Right renal cortex interstitium (tissue), 3 donors: Measurements from ENCODE around the gene BCKDHB. TPM values are rescaled to one million over a fixed set of nuclear protein-coding genes. Genes with fewer than 3 reads are reported as not detected.
"Not testable (repeated sequence)": the region's sequence is repeated elsewhere in the genome, so short reads cannot be mapped to it uniquely, and the experiment has no call there.

ENCODE experiments used
- DNase-seq, 3 donors: peaks; one replicate each; pipeline ENCODE4 v3.0.0-alpha.2; 2013; ENCODE audit warnings: low read depth in 3 of 3, low spot score in 2 of 3
- polyA plus RNA-seq, 3 donors: library from polyadenylated mRNA; unstranded; fragments of 120-200 nt; gene quantifications; one replicate each; pipeline ENCODE4 v1.2.1, GENCODE V29; 2013; ENCODE audit not compliant: insufficient read length in 3 of 3

Gene BCKDHB
- polyA plus RNA-seq: 10 to 100 TPM; 29.7 to 33.9 (median 32.2) TPM

DNA sequence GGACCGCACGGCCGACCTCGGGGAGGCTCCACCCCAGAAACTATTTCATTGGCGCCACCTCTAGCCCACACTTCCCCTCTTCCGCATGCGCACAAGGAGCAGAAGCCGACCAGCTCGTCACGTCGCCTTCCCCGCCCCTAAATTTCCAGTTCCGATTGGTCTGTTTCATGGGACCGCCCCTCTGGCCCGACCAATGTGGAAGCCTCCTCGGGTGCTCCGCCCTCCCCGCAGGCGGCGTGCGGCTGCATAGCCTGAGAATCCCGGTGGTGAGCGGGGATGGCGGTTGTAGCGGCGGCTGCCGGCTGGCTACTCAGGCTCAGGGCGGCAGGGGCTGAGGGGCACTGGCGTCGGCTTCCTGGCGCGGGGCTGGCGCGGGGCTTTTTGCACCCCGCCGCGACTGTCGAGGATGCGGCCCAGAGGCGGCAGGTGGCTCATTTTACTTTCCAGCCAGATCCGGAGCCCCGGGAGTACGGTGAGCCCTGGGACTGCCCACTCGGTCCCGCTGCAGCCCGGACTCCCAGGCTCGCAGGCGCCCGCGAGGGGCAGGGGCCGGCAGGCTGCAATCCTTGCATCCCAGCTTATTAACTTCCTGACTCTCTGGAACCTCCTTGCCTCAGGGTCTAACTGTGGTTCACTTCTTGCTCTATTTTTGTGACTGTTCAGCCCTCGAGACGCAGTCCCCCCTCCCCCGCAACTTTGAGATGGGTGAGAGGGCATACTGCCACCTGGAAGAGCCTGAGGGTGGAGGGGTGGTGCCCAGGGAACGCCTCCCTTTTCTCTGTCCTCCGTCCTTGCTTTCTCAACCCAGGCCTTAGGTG, at the start of gene BCKDHB:
Gene BCKDHB (plus strand): TSS at position 254 of the 818 bp plus-strand sequence. CDS start 23 bp downstream, at position 277.
- peak; percentile 95 to 98 (median 95) for DNase-seq

DNA sequence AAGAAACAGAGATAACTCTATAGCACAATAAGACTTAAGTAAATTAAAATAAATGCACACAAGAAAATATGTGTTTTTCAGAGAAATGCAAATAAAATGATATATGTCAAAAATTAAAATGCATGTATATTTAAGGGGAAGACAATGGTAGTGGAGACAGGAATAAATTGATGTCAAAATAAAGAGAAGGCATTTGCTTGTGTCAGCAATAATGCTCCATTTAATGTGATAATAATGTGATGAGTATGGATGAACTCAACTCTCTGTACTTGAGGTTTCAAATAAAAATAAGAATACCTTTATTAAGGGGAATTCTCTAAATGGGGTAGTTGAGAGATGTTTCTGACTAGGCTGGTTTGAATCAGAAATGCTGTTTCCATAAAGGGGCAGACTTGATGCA, 45.7 kb upstream of the BCKDHB start:
- no peak for DNase-seq

DNA sequence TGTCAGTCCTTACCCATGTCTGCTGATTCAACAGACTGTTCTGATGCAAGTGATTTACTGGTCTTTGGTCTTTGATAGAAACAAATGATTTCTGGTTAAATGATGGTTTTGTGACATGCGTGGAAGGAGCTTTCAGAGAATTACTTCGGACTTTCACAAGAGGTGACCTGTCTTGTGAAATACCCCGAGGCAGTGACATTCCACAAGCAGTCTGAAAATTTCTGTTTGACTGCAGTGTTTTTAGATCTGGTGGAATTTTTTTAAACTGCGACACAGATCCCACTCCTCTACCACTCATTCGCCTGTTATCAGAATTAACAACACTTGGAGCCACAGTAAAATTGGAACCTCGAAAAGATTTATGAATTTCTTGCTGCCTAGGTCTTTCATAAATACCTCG, 38.3 kb upstream of the BCKDHB start:
- DNase-seq: not testable (repeated sequence)

DNA sequence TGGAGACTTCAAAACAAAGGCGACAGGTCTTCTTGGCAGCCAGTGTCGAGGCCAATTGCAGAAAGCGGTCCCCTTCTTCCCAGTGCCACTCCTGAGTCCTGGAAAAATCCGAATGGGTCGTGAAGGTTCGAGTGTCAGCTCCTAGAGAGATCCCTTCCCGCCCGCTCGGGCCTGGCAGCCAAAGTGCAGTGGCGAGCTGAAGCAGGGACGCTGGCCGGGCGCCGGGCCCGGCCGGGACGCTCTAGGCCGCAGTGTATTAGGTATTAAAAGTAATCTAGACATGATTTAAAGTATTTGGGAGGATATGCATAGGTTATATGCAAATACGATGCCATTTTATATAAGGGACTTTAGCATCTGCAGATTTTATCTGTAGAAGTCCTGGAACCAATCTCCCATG, 36.0 kb upstream of the BCKDHB start:
- DNase-seq: not testable (repeated sequence)

DNA sequence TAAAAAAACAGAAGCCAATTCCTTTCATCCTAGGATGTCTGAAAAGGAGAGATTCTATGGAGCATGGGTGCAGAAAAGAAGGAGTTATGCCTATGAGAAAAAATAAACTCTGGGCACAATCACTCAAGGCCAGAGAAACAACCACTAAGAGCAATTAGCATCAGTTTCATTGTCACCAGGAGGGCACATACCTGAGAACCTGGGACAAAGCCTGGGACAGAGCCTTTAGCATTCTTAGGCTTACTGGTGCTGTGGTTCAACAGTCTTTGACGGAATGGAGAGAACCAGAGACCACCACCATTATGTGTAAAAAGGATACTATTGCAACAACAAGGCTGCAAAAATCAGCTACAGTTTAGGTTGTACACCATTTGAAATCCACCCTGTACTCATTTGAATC, 29.4 kb upstream of the BCKDHB start:
- no peak for DNase-seq

DNA sequence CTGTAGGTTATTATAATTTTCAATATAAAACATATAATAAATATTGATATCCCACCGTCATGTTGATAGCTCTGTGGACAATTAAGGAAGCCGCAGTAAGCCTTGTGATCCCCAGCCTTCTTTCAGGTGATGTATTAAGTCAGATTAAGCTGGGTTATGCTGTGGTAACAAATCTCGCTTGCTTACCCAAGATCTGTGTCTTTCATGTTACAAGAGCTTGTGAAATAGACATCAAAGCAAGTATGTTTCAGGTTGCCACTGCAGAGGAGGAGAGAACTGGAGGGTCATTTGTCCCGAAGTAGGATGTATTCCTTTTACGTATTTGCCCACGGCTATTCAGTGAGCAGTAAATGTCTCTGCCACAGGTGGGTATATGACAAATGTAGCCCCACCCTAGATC, 17.8 kb upstream of the BCKDHB start:
- no peak for DNase-seq

DNA sequence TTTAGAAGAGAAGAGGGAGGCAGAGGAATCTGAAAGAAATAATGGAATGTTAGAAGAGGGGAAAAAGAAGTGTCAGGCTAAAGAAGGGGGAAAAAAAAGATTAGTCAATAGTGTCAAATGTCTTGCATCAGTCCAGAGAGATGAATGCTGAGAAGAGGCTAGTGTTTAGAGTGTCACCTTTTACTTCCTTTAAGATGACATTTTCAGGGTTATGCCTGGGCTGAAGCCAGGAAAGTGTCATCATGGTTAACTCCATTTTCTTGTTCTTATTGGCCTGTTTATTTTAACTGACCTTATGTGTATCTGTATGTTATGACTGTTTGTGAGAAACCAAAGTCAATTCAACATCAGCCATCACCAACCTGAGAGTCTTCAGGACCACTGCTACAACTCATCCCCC, 15.0 kb upstream of the BCKDHB start:
- no peak for DNase-seq

DNA sequence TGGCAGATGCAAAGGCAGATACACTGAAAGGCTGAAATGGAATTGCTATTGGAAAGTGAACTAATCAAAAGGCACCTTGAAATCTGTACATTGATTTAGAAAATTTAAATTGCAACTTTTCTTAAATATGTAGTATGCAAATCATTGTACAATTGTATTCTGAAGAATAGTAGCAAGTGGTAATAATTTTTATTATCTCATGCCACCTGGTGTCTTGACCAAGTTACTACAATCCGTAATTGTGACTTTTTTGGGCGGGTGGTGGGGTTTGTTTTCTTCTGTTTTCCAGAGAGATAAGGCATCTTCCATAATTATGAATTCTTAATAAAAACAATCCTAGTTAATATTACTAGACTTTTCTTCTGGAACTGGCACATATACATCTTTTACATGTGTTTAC, 12.5 kb upstream of the BCKDHB start:
- DNase-seq: no peak

DNA sequence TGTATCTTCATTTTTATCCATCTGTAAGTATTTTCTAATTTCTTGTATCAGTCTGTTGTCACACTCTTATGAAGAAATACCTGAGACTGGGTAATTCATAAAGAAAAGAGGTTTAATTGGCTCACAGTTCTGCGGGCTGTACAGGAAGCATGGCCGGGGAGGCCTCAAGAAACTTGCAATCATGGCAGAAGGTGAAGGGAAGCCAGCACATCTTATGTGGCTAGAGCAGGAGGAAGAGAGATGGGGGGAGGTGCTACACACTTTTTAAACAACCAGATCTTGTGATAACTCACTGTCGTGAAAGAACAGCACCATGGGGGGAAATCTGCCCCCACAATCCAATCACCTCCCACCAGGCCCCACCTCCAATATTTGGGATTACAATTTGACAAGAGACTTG, 10.9 kb upstream of the BCKDHB start:
- no peak for DNase-seq

DNA sequence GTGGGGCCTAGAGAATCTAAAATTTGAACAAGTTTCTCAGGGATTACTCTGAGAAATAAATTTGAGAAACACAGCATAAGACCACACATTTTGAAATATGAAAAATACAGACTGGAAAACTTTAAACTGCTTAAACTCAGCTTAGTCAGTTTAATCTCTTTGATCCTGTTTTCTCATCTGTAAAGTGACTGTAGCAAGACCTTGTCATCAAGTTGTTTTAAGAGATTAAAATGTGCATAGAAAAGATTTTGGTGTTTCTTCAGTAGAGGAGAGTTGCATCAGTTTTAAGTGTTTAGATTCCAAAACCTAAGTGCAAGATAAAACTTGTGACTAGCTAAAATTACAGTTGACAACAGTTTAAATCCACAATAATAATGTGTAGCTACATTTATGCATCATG, 8.1 kb upstream of the BCKDHB start:
- DNase-seq: no peak

DNA sequence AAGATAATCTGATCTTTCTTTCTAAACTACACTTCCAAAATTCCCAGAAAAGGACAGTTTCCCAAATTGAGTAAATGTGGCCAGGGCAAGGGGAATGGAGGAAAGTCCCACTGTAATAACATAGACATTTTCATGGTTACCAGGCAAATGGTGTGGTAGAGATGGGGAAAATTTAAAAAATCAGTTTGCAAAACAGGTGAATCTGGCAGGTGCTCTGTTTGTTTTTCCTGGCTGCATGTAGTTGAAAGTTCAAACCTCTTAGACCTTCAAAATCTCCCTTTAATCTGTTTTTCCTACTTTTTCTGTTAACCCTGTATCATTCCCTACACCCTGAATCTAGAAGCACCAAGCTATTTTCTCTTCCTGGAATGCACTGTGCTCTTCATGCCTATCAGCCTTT, 2.0 kb upstream of the BCKDHB start:
- DNase-seq: no peak

DNA sequence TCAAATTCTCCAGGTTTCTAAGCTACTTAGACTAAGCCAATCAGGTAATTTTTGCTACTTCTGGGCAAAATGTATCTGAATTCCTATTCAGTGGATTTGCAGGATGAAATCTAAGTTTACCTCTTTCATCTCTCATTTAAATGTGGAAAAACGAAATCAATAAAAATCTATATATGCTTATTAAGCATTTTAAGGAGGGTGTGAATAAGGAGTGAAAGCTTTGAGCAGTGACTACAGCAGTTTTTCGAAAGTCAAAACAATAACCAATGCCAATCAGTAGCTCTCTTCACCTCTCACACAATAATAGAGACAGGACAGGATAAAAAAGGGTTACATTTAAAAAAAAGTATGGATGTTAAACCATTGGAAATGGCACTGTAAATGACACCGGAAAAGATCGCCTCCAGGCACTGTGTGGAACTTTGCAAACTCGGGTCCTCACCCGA, 476 bp upstream of the BCKDHB start:
- DNase-seq: no peak

DNA sequence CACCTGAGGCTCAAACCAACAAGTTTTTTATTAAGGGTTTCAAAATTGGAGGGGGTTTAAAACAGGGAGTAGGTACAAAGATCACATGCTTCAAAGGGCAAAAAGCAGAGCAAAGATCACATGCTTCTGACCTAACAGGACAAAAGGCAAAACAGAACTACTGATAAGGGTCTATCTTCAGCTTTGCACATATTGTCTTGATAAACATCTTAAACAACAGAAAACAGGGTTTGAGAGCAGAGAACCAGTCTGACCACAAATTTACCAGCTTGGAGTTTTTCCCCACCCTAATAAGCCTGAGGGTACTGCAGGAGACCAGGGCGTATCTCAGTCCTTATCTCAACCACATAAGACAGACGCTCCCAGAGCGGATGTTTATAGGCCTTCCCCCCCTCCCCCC, 16.1 kb downstream of the BCKDHB start:
- not testable (repeated sequence) for DNase-seq

DNA sequence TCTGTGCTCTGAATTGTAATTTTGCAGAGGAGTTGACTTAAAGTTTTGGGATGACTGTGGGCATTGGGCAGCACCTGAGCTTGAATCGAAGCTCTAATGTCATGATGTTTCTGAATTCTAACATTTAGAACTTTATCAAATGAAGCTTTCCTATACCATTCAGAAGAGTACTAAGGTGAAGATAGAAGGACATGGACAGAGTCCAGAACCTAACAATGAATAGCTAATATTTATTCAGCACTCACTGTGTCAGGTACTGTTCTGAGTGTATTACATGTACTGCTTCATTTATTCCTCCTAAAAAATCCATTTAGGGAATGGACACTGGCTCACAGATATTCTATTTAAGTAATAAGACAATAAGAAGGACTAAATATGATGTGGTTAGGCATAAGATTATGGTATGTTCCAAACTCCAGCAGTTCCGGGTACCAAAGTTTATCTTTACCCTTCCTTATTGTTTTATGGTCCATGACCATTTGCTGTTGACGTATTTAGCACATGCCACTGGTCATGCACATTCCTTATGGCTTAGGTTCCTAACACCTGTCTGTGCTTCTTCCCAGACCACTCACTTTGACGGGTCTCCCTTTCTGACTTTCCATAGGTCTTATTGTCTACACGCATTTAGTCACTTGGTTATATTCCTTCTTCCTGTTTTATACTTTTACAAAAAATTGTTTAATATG, 20.3 kb downstream of the BCKDHB start:
- DNase-seq: no peak

DNA sequence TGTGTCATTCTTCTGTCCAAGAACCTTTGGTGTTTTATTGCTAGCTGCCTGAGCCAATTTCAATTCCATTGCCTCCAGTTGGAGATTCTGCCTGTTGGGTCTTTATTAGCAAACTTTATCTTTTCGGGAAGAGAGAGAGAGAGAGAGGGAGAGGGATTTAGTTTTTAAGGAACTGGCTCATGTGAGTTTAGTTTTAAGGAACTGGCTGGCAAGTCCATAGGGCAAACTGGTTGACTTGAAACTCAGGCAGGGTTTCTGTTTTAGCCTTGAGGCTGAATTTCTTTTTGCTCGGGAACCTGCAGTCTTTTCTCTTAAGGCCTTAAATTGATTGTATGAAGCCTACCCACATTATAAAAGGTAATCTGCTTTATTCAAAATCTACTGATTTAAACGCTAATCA, 23.0 kb downstream of the BCKDHB start:
- DNase-seq: no peak

DNA sequence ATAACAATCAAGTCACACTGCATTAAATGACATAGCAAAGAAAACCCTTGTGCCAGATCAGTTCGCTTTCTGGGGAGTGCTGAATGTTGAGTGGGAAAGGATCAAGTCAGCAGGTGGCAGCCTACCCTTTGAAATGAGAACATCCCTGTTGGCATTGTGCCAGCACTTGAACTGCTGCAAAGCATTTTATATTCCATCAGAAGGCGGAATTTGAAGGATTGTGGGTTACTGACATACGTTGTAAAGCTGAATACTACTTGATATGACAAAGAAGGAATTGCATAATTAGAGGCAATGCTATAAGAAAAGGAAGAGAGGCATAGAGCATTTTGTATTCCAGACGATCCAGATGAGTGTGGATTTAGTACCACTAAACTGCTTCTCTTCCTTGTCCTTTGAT, 26.5 kb downstream of the BCKDHB start:
- DNase-seq: peak; percentile 13 to 33 (median 19)

DNA sequence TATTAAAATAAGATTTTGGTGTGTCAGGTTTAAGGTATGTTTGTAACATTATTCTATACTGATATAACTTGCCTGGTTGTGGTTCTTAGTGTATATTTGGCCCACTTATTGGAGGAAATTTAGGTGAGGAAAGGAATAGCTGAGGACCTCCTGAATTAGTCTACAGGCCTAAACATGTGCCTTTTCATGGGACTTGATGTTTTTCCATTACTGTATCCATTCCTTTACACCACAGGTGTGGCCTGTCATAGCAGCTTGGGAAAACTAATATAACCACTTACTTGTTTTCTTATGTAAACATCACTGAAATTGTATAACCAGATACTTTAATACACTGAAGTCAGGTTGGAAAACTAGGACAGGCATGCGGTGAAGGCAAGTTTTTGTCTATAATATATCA, 27.6 kb downstream of the BCKDHB start:
- DNase-seq: no peak

DNA sequence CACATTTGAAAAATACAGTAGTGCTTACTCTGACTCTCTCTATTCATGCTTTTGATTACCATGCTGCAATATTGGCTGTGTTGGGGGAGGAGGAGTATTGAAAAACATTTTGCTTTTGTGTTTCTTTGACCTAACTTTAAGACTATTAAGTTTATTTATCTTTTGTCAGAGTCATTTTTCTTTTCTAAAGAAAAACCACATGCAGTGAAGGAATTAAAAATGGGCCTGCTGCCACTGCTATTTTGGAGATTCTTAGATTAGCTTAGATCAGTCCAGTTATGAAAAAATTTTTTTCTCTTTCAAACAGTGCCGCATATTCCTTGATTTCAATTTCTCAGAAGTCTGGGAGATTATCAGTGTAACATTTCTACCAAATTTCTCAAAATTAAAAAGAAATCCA, 36.1 kb downstream of the BCKDHB start:
- no peak for DNase-seq

DNA sequence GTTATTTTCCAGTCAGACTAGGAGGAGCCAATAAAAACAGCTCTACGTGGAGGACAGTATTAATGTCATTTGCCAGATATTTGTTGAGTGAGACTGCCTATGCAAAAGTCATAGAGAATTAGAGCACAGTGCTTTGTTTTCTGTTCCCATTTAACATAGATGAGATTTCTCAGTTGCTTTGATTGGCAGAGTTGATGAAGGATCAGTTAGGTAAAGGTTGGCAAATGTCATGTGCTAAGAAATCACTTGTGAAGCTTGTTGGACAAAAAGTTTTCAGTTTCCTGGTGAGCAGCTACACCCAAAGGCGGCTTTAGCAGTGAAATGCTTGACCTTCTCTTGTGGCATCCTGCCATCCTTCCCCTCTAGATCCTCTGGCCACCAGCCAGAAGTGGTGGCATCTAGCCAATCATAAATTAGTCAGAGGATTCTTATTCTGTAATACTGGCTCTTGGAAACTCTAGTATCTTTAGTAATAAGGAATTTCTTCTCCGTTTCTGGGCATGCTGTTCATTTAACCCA, 37.0 kb downstream of the BCKDHB start:
- no peak for DNase-seq

DNA sequence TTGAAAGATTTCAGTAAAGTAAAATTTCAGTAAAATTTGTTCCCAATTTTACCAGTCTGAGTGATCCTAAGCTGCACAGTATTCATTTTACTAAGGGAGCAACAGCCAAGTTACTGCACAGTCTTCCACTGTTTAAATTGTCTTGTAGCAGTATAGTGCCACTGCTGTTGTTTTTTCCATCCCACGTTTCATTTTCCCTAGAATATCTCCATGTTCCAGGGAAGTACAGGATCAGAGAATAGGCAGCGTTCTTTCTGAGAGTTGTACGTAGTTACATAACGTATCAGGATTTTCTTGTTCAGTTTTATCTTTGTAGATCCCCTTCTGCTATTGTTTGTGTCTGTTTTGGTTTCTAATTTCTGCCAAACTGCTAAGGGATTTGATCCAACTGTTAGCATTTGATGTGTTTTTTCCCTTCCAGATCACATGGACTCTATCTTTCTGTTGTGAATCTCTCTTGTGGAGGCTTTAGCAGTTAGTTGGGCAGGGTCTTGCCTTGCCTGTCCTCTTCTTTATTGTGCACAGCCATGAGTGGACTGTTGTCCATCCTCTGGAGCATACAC, 38.4 kb downstream of the BCKDHB start:
- no peak for DNase-seq

DNA sequence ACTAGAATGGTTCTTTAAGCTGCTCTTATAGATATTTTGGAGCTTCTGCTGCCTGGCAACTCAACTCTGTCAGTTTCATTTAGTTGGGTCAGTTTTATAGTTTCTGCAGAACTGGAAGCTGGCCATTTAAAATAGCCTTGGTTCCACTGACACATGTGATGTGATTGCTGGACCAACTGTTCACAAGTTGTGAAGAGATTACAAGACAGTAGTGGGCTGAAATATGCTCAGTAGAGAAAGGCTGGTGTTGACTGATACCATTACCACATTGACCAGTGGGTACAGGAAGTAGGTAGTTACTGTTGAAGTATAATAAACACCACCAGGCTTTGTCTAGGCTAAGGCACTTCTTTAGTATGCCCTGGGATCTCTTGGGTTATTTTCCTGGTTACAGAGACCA, 39.0 kb downstream of the BCKDHB start:
- DNase-seq: no peak

DNA sequence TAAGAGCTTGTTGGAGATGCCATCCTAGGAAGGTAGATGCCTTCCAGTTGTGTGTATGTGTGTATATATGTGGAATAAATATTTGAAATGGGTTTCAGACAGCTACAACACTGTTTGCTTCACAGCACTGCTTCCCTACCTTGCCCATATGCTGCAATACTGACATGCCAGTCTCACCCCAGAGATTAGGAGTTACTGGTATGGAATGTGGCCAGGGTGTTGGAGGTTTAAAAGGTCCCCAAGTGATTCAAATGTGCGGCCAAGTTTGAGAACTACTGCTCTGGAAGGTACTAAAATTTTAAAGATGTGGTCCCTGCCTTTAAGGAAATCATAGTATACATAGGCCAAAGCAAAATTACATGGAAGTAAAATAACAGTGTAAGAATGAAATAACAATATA, 39.5 kb downstream of the BCKDHB start:
- DNase-seq: no peak
